H9 (cell line): Measurements from ENCODE around the gene SYT17. TPM values are rescaled to one million over a fixed set of nuclear protein-coding genes. Genes with fewer than 3 reads are reported as not detected.

Experiments used
- DNase-seq: peaks from one replicate; pipeline ENCODE4 v3.0.0-alpha.2; 2017
- H2AFZ ChIP-seq: one replicate; pipeline ENCODE4 v1.6.1; 2013; ENCODE audit warnings: mild to moderate bottlenecking, low read length, control low read depth, moderate library complexity
- H2AK5ac ChIP-seq: 2 replicates; pipeline ENCODE4 v1.6.1; 2013; ENCODE audit warnings: low read length, control low read depth, mixed read lengths; ENCODE audit not compliant: insufficient read length
- H2BK120ac ChIP-seq: one replicate; pipeline ENCODE4 v1.6.1; 2013; ENCODE audit warnings: low read depth, mild to moderate bottlenecking, low read length, control low read depth, inconsistent platforms; ENCODE audit not compliant: poor library complexity, severe bottlenecking
- H2BK12ac ChIP-seq: 2 replicates; pipeline ENCODE4 v1.6.1; 2013; ENCODE audit warnings: low read length, control low read depth, mixed read lengths, low read depth; ENCODE audit not compliant: insufficient read length
- H2BK15ac ChIP-seq: 2 replicates; pipeline ENCODE4 v1.6.1; 2013; ENCODE audit warnings: low read depth, low read length, control low read depth
- H2BK20ac ChIP-seq: one replicate; pipeline ENCODE4 v1.6.1; 2013; ENCODE audit warnings: low read depth, mild to moderate bottlenecking, low read length, control low read depth, inconsistent platforms; ENCODE audit not compliant: poor library complexity, severe bottlenecking
- H2BK5ac ChIP-seq: 2 replicates; pipeline ENCODE4 v1.6.1; 2013; ENCODE audit warnings: low read length, control low read depth, mixed read lengths; ENCODE audit not compliant: insufficient read length
- H3K14ac ChIP-seq: 2 replicates; pipeline ENCODE4 v1.6.1; 2013; ENCODE audit warnings: low read length, control low read depth; ENCODE audit not compliant: insufficient read depth
- H3K18ac ChIP-seq: 2 replicates; pipeline ENCODE4 v1.6.1; 2013; ENCODE audit warnings: low read depth, mild to moderate bottlenecking, mixed read lengths, low read length, control low read depth; ENCODE audit not compliant: insufficient read length
- H3K23ac ChIP-seq: 2 replicates; pipeline ENCODE4 v1.6.1; 2013; ENCODE audit warnings: low read length, control low read depth, mixed read lengths, low read depth; ENCODE audit not compliant: insufficient read length
- H3K23me2 ChIP-seq: 2 replicates; pipeline ENCODE4 v1.6.1; 2013; ENCODE audit warnings: low read depth, mild to moderate bottlenecking, mixed read lengths, low read length, control low read depth; ENCODE audit not compliant: insufficient read length, poor library complexity, severe bottlenecking
- H3K27ac ChIP-seq: 2 replicates; pipeline ENCODE4 v1.5.1; 2013; ENCODE audit warnings: low read length, control low read depth, mixed read lengths, low read depth; ENCODE audit not compliant: insufficient read length
- H3K27me3 ChIP-seq: 2 replicates; pipeline ENCODE4 v1.6.1; 2013; ENCODE audit warnings: low read length, control low read depth, inconsistent platforms; ENCODE audit not compliant: insufficient read depth
- H3K4ac ChIP-seq: 2 replicates; pipeline ENCODE4 v1.6.1; 2013; ENCODE audit warnings: low read depth, mild to moderate bottlenecking, control low read depth, inconsistent platforms, low read length, moderate library complexity
- H3K4me1 ChIP-seq: 2 replicates; pipeline ENCODE4 v1.6.1; 2013; ENCODE audit warnings: low read length, control low read depth, inconsistent platforms; ENCODE audit not compliant: insufficient read depth
- H3K4me2 ChIP-seq: 2 replicates; pipeline ENCODE4 v1.6.1; 2013; ENCODE audit warnings: low read length, control low read depth, mixed read lengths; ENCODE audit not compliant: insufficient read length, insufficient read depth
- H3K56ac ChIP-seq: 2 replicates; pipeline ENCODE4 v1.6.1; 2013; ENCODE audit warnings: low read depth, mild to moderate bottlenecking, mixed read lengths, low read length, control low read depth; ENCODE audit not compliant: insufficient read length
- H3K79me1 ChIP-seq: 2 replicates; pipeline ENCODE4 v1.6.1; 2013; ENCODE audit warnings: low read depth, mild to moderate bottlenecking, moderate library complexity, low read length, control low read depth, inconsistent platforms; ENCODE audit not compliant: insufficient read depth, poor library complexity, severe bottlenecking
- H3K79me2 ChIP-seq: 2 replicates; pipeline ENCODE4 v1.6.1; 2013; ENCODE audit warnings: low read length, control low read depth, inconsistent platforms; ENCODE audit not compliant: insufficient read depth
- H3K9ac ChIP-seq: 2 replicates; pipeline ENCODE4 v1.6.1; 2013; ENCODE audit warnings: low read length, control low read depth, mixed read lengths; ENCODE audit not compliant: insufficient read length; ENCODE audit errors: extremely low read depth
- H3K9me3 ChIP-seq: one replicate; pipeline ENCODE4 v1.6.1; 2013; ENCODE audit warnings: low read depth, low read length, inconsistent platforms; ENCODE audit not compliant: control insufficient read depth
- H3T11ph ChIP-seq: one replicate; pipeline ENCODE4 v1.6.1; 2013; ENCODE audit warnings: mild to moderate bottlenecking, low read length, control low read depth, inconsistent platforms
- H4K20me1 ChIP-seq: one replicate; pipeline ENCODE4 v1.6.1; 2013; ENCODE audit not compliant: control insufficient read depth, insufficient read length, insufficient read depth
- H4K5ac ChIP-seq: 2 replicates; pipeline ENCODE4 v1.6.1; 2013; ENCODE audit warnings: low read depth, mild to moderate bottlenecking, mixed read lengths, low read length, control low read depth; ENCODE audit not compliant: insufficient read length
- H4K8ac ChIP-seq: replicated peaks from 2 replicates; pipeline ENCODE4 v1.6.1; 2013; ENCODE audit warnings: low read length, control low read depth, mixed read lengths, low read depth; ENCODE audit not compliant: insufficient read length
- H4K91ac ChIP-seq: 2 replicates; pipeline ENCODE4 v1.6.1; 2013; ENCODE audit warnings: low read depth, mild to moderate bottlenecking, moderate library complexity, mixed read lengths, low read length, control low read depth; ENCODE audit not compliant: insufficient read length
- H3K27ac Mint-ChIP-seq, 3 experiments: 2 replicates in 2 of 3; 3 replicates in 1 of 3; pipeline ENCODE4 v1.8.0; 2020 to 2021; ENCODE audit warnings: mixed read lengths in 3 of 3, mild to moderate bottlenecking in 1 of 3, moderate library complexity in 1 of 3
- H3K27me3 Mint-ChIP-seq: 2 replicates; pipeline ENCODE4 v1.8.0; 2021; ENCODE audit warnings: low read depth, mild to moderate bottlenecking, moderate library complexity, mixed read lengths
- H3K36me3 Mint-ChIP-seq, 3 experiments: 2 replicates in 2 of 3; 3 replicates in 1 of 3; pipeline ENCODE4 v1.8.0; 2020 to 2021; ENCODE audit warnings: low read depth in 3 of 3, mixed read lengths in 3 of 3; ENCODE audit not compliant: insufficient read depth in 1 of 3
- H3K4me1 Mint-ChIP-seq, 2 experiments: 2 replicates each; pipeline ENCODE4 v1.8.0; 2020; ENCODE audit warnings: mixed read lengths in 2 of 2
- H3K4me3 Mint-ChIP-seq, 2 experiments: 2 replicates in 1 of 2; 3 replicates in 1 of 2; pipeline ENCODE4 v1.8.0; 2020 to 2021; ENCODE audit warnings: mild to moderate bottlenecking in 2 of 2, mixed read lengths in 2 of 2, moderate library complexity in 1 of 2
- H3K9me3 Mint-ChIP-seq, 2 experiments: 2 replicates in 1 of 2; 3 replicates in 1 of 2; pipeline ENCODE4 v1.8.0; 2020; ENCODE audit warnings: mild to moderate bottlenecking in 2 of 2, mixed read lengths in 2 of 2, moderate library complexity in 1 of 2
- CTCF ChIP-seq: fragments of 200-600 bp; sonication (generic); conservative IDR thresholded peaks from 3 replicates; pipeline ENCODE4 v1.8.0; 2021; ENCODE audit warnings: antibody characterized with exemption, mild to moderate bottlenecking
- WGBS: extraction: QIAGEN DNeasy Blood & Tissue Kit; methylation state at CpG from one replicate; pipeline ENCODE4 v1.1.7; 2013; ENCODE audit warnings: missing lambda C conversion rate, low lambda C conversion rate, mixed read lengths; ENCODE audit not compliant: insufficient read length; ENCODE audit errors: extremely low coverage; 5-methylcytosine and 5-hydroxymethylcytosine counted together
- total RNA-seq: library from RNA; stranded (reverse); gene quantifications from 2 replicates; pipeline ENCODE4 v1.2.1, GENCODE V29; 2021

The SYT17 gene
- total RNA-seq, 1 experiment from 2014 or later: 3.0 TPM

- Mint-ChIP-seq H3K27ac (no peak overlapping the region), H3K4me1 (peaks cover 2 to 4% of the 10 kb centered on the region in 2 experiments; a peak in 2 of 4 replicates), H3K36me3 (0 out of 7 replicates have a peak, but pooled peaks cover 0 to 1% (median 0%) of the 10 kb centered on the region in 3 experiments), H3K4me3 (no peak overlapping the region), H3K9me3 (peaks cover 0 to 2% of the 10 kb centered on the region in 2 experiments; a peak in 1 of 5 replicates), H3K27me3 (no peaks in the 10 kb centered on the region)
- no peak overlapping the region; the same call in 1 of the 2 replicates for H3K14ac ChIP-seq
- peaks cover under 1% of the 10 kb centered on the region for H3K9me3 ChIP-seq
- no peak overlapping the region for H3K27ac ChIP-seq
- H2BK5ac ChIP-seq: no peak overlapping the region
- DNase-seq: no peak
- no peaks in the 10 kb centered on the region for H3K23me2 ChIP-seq
- no peak overlapping the region for H2BK20ac ChIP-seq
- H3K4me1 ChIP-seq: no peaks in the 10 kb centered on the region
- H3K79me1 ChIP-seq: no peaks in the 10 kb centered on the region
- H3T11ph ChIP-seq: no peak overlapping the region
- no peak for TF ChIP-seq CTCF
- H4K8ac ChIP-seq: no peak overlapping the region
- no peak overlapping the region for H3K9ac ChIP-seq
- no peak overlapping the region for H2AFZ ChIP-seq
- no CpG with 5 or more reads among the region's 11 CpGs for WGBS
- H3K4ac ChIP-seq: no peak overlapping the region
- no peak overlapping the region for H3K56ac ChIP-seq
- no peak overlapping the region for H2BK12ac ChIP-seq
- no peak overlapping the region for H4K91ac ChIP-seq
- H3K18ac ChIP-seq: no peak overlapping the region
- no peaks in the 10 kb centered on the region for H3K27me3 ChIP-seq
- no peak overlapping the region for H4K5ac ChIP-seq
- no peak overlapping the region for H3K4me2 ChIP-seq
- H2BK15ac ChIP-seq: no peak overlapping the region
- H3K23ac ChIP-seq: no peak overlapping the region
- H2BK120ac ChIP-seq: no peak overlapping the region
- H2AK5ac ChIP-seq: no peak overlapping the region
- H3K79me2 ChIP-seq: no peaks in the 10 kb centered on the region
- no peaks in the 10 kb centered on the region for H4K20me1 ChIP-seq
Observed at GRCh38 chr16:19241512-19241911, 73.5 kb downstream of the SYT17 start.
